Spleen (tissue), 7 donors: ENCODE measurements around the gene COG6.

Source experiments
- CTCF ChIP-seq, 11 experiments: fragments of 200-600 bp in 7 of 11; fragments of 450-650 bp in 4 of 11; sonication (generic) in 4 of 11; IDR thresholded peaks in 8 of 11; conservative IDR thresholded peaks in 3 of 11; 1 replicate in 7 of 11; 2 replicates in 4 of 11; pipeline versions ENCODE4 v1.4.0 to v1.8.0; 2016 to 2021; ENCODE audit warnings: antibody characterized with exemption in 11 of 11, inconsistent platforms in 4 of 11, mild to moderate bottlenecking in 1 of 11
- POLR2A ChIP-seq, 3 donors: fragments of 450-650 bp; IDR thresholded peaks; one replicate each; pipeline ENCODE4 v1.5.1; 2017; ENCODE audit warnings: antibody characterized with exemption in 3 of 3, mild to moderate bottlenecking in 1 of 3
- POLR2AphosphoS5 ChIP-seq, 3 donors: sonication (generic); formaldehyde crosslinking; IDR thresholded peaks; one replicate each; pipeline ENCODE4 v1.5.1; 2017; ENCODE audit warnings: antibody characterized with exemption in 3 of 3
- donor health status: DM: no; HTN: no; CAD: no; lungs with moderate emphysema.
- donor health status: DM: no; HTN: no; CAD: no.
- donor health status: DM: no; HTN: no; CAD: no.

- TF ChIP-seq POLR2AphosphoS5 (IDR thresholded peaks at IDR 0.05) (no peak), CTCF (IDR thresholded peaks at IDR 0.05 in 8 of 11, conservative IDR thresholded peaks at IDR 0.05 in 3 of 11) (no peak), POLR2A (IDR thresholded peaks at IDR 0.05) (no peak)
Measured at GRCh38 chr13:39605677-39606320, 49.7 kb upstream of the COG6 start.
